GM21528 (cell line): ENCODE results near the gene DIP2B.

Source experiments
- ATAC-seq: cut with Tn5 transposase; IDR thresholded peaks from one replicate; pipeline ENCODE4 v1.9.1; 2021; ENCODE audit warnings: mild to moderate bottlenecking, moderate library complexity; ENCODE audit not compliant: unreplicated experiment, low FRiP score

DIP2B gene

DNA sequence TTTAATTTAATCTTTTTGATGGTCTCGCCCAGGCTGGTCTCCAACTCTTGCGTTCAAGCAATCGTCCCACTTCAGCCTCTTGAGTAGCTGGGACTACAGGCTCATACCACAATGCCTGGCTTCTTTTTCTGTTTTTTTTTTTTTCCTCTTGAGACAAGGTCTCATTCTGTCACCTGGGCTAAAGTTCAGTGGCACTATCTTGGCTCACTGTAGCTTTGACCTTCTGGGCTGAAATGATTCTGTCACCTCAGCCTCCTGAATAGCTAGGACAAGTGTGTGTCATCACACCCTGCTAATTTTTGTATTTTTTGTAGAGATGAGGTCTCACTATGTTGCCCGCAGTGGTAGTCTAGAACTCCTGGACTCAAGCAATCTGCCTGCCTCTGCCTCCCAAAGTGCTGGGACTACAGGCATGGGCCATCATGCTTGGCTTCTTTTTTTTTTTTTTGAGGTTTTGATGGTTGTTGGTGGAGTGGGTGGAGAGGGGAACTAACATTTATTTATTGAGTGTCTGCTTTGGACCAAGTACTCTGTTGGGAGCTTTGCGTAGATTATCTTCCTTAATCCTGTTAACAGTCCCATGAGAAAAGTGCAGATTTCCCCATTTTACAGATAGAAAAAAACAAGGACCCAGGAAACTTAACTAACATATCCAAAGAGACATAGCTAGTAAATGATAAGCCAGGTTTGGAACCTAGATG is 102.0 kb downstream of the DIP2B start:
- no peak for ATAC-seq

DNA sequence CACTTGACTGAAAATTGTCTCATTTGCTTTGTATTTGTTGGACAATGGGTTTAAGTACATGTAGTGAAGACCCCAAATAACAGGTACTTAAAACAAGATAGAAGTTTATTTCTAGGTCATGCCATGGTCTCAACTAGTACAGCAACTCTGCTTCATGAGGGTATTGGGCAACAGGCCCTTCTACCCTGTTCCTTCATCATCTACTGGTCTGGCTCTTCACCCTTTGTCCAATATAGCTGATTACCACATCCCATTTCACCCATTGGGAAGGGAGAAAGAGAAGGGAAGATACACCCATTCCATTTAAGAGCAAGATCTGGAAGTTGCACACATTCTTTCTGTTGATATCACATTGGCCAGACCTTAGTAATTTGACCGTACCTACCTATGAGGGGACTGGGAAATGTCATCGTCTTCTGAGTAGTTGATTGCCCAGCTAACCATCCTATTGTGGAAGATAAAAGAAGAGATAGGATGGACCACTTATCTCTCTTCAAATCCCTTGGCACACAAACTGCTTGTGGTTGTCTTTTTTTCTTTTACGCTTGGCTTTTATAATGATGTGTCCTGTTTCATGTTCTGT is 104.6 kb downstream of the DIP2B start:
- ATAC-seq = no peak

DNA sequence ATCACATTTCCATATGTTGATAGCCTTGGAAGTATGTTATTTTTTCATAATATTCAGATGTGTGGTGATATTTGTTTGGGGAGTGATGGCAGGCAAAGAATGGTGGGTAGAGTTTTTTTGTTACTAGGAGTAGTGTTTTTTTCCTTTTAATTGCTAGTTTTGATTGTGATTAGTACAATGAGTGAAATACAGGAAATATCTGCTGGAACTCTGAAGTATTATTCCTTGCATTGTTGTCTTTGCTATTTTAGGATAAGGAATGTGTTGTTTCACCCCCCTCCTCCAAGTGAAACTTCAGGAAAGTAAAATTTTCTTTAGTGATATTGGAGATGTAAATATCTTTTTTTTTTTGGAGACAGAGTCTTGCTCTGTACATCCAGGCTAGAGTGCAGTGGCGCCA is 105.4 kb downstream of the DIP2B start:
- ATAC-seq = no peak

DNA sequence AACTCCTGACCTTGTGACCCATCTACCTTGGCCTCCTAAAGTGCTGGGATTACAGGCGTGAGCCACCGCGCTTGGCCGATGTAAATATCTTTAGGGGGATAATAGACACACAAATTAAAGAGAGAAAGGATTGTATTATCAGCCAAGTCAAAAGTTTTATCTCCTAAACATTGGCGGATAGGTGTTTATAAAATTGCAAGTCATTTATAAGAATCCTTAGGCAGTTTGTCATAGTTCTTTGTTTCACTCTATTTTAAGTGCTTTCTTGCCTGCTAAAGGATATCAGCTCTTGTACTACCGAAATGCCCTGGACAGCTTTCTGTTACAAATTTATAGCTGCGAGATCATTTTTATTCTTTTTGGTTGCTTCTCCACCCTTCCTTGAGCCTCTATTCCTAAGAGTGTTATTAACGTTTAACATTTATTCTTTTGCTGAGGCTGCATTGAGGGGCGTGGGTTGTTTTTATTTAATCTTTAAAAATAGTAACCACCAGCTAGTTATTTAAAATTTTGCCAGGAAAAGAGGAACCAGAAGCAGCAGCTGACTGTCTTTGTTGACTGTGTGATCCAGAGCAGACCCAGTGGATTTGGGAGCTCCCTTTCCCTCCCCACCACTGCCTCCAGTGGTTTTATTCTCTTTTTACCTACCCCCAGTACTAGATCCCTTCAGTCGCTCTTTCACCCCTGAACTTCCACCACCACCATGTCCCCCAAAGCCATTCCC is 106.4 kb downstream of the DIP2B start:
- no peak for ATAC-seq

DNA sequence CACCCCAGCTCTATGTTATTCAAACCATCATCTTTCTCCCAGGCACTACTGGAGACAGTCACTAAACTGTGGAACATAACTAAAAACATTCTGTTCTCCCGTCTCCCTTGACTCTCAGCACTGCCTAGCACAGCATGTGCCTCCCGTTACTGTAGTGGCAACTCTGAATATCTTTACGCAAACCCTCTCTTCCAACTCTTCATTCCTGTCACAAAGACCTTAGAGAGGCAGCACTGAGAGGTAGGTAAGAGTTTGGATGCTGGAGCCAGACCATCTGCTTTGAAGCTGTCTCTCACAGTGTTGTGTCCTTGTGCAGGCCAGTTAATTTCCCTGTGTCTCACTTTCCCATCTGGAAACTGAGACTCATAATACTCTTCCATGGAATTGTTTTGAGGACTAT is 108.1 kb downstream of the DIP2B start:
- no peak for ATAC-seq

DNA sequence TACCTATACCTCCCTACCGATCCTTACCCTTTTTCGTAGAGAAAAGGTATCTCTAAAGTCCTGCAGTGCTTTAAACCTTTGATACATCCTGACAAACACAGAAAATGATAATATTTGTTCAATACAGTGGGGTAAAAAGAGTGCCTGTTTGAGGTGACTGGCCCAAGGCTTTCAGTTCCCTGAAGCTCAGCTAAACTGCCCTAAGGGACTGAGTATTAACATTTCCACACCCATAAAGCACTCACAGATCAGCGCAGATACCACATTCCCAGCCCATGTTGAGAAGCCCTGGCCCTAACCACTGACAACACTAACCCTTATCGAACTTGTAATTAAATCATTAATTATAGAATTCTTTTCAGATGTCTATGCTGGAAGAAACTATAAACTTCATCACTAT is 108.7 kb downstream of the DIP2B start:
- ATAC-seq = no peak

DNA sequence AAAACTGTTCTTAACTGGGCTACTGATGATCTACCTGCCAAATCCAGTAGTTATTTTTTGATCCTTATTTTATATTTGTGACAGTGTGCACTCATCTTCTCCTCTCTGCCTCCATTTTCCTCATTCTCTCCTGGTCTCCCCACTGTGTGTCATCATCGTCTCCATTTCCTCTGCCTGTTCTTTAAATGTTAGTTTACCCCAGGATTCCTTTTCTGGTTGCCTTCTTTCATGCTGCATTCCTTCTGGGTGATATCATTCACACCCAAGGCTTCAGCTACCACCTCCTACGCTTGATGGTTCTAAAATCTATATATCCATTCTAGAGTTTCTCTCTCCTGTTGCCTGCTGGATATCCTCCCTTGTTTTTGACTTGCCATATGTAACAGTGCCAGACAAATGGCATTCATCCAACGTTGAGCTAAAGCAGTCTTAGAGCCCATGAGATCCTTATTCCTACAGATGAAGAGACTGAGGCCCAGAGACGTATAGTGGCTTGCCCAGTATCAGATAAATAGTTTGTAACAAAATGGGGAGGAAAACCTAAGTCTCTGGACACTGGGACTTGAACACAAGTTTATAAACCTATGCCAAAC is 109.5 kb downstream of the DIP2B start:
- no peak for ATAC-seq

DNA sequence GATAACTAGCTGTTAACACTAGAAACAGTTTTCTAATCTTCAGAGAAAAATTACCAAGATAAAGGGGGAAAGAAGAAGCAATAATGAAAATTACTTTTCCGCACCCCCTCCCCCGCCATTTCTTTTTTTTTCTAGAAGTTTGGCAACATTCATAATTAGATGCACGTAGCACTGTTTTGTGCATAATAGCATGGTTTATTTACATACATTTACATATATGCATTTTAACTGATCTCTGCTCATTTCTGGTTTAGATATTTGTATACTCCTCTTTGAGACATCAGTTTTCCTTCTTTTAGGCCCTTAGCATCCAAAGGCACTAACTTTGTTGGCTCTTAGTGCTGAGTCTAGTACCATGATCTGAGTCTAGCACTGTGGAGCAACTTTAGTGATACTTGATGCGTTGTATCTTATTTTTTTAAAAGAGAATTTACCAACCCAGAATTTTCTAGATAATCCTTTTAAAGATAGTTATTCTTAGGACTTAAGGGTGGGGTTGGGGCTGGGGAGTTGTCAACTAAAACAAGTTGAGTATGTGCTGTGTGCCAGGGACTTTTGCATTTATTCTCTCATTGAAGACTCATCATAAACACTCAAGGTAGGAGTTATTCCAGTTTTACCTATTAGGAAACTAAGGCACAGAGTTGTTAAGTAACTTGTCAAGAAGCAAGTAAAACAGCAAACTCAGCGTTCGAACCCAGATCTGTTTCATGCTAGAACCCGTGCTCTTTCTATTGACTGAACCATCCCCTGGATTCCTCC is 110.5 kb downstream of the DIP2B start:
- no peak for ATAC-seq

DNA sequence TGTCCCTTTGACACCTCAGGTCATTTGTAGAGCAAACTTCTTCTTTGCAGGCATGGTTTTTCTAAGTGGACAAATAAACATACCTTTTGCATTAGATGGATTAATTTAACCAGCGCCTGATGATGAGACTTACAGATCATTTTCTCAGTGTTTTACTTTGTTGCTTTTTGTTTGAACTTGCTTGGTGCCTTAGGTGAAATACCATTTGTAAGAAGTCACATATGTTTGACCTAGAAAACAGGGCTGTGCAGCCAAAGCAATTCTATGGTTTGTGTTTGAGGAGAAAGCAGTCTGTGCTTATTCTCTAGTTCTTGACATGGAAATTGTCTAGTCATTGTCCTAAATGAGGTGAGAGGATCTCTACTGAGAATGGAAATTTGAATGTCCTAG is 111.1 kb downstream of the DIP2B start:
- no peak for ATAC-seq

DNA sequence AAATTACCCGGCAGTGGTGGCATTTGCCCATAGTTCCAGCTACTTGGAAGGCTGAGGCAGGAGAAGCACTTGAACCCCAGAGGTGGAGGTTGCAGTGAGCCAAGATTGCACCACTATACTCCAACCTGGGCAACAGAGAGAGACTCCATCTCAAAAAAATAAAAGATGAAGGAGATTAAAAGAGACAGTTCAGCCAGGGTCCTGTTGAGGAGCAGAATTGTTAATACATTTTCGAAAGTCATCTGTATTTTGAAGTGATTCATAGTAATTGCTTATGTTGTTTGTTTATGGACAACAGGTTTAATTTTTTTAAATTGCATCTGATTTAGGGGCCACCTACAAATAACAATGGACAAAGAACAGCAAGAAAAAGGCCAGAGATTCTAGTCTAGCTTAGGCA is 112.9 kb downstream of the DIP2B start:
- no peak for ATAC-seq

DNA sequence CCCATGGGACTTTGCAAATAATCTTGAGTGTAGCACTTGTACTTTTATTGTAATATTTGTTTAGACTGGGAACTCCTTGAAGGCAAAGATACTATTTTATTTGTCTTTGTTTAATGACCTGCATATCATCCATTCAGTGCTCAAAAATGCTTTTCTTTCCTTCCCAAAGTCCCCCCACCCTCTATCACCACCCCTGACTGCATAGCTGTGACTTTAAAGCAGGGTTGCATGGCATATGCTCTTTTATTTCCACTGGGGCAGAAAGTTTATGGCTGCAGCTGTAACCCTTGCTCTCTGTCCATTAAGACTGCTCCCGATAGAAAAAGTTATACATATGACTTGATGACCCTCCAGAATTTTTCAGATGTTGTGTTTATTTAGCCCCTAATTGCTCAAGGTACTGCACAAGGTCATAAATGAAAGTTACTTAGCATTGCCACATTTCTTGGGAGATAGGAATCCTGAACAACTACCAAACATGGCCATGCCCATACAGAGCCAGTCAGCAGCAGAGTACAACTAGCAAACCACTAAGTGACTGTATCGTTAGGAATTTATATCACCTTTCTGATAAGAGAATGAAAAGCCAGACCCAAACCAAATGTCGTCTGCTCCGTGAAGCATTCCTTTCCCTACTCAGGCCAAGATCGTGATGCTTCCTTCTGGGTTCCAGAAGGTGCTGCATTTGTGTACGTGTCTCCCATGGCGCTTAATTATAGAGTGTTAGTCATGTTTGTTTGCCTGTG is 114.3 kb downstream of the DIP2B start:
- ATAC-seq = no peak

DNA sequence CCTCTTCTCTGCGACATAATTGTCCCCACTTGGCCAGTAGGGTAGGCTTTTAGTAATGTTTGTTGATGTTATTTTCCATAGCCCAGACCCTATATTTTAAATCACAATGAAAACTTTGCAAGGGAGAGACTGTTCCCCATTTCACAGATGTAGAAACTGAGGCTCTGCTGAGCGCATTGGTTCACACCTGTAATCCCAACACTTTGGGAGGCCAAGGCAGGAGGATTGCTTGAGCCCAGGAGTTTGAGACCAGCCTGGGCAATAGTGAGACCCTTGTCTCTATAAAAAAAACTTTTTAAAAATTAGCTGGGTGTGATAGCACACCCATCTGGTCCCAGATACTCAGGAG is 114.8 kb downstream of the DIP2B start:
- ATAC-seq = no peak

DNA sequence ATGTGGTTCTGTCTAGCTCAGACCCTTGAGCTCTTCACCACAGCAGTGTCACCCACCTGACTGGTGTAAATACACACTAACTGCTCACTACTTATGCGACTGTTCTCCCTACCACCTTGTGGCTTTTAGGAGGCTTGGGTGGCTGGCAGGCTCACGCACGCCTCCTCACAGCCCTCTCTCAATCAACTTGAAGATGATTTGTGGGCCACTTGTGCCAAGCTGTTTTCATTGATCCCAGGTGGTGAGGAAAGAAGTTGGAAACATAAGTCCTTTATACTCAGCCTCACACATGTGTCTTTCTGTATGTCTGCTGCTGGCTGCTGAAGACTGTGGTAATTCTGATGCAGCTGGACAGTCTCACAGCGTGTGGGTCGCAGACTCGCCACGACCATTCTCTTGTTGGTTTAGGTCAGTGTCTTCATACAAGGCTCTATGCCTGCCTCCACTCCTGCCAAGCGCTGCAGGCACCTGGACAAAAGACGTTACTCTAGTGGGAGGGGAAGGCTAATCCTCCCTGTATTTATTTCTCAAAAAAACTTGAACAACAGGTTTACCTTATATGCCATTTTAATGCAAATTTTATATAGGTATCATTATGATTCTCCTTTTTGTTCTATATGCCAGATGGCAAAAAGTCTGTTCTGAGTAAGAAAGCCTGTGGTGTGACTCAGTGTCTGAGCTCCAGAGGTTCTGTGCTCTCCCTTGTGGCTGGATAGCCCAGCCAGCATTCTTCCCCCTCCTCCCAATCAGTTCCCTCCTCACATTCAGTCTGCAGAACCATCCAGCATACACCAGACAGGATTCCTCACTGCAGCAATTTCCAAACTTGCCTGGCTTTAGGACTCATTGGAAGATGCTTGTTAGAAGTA is 115.6 kb downstream of the DIP2B start:
- ATAC-seq = no peak

DNA sequence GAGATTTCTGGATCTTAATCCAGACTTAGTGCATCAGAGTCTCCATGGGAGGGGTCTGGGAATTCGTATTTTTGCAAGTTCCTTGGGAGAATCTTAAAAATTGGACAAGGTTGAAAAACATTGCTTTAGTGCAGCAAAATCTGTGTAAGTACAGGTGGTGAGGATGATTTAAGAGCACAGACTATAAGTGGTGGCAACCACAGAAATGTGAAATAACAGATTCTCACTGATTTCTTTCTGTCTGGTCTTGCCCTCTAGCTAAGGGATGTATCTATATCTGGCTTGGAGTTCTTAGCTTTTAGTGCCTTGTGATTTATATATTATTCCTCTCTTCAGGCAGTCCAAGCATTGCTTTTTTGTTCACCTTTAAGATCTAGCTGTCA is 116.2 kb downstream of the DIP2B start:
- ATAC-seq = no peak

DNA sequence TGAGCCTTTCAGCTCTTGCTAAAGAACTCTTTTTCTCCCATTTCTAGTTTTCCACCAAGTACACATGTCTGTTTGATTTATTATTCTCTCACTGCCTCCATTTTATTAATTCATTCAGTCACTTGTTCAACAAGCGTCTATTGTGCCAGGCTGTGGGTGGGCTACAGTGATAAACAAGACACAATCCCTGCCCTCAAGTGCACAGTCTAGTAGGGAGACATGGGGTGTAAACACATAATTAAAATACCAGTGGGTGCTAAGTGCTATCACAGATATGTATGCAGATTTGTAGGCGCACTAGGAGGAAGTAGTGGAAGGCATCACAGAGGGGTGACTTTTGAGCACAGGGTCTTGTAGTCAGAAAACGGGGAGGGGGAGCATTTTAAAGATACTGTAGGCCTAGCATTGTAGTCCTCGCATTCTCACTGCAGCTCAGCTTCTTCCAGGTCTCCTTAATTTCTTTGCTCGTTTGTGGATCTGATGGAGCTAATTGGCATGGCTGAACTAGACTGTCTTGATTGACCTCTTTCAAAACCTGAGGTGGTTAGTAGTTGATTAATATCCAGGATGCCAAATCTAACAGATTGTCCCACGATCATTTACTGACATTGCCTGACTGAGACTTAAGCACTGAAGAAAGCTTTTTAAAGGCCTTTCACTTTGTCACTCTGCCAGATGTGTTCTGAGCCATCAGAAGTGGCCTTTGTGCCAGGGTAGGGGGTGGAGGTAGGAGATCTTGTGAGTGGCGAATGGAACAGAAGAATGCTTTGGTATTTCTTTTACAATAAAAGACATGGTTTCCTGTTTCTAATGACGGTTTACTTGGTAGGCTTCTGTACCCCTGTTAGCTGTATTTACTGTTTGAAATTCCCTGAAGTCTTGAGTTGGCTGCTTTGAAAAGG is 116.9 kb downstream of the DIP2B start:
- no peak for ATAC-seq

DNA sequence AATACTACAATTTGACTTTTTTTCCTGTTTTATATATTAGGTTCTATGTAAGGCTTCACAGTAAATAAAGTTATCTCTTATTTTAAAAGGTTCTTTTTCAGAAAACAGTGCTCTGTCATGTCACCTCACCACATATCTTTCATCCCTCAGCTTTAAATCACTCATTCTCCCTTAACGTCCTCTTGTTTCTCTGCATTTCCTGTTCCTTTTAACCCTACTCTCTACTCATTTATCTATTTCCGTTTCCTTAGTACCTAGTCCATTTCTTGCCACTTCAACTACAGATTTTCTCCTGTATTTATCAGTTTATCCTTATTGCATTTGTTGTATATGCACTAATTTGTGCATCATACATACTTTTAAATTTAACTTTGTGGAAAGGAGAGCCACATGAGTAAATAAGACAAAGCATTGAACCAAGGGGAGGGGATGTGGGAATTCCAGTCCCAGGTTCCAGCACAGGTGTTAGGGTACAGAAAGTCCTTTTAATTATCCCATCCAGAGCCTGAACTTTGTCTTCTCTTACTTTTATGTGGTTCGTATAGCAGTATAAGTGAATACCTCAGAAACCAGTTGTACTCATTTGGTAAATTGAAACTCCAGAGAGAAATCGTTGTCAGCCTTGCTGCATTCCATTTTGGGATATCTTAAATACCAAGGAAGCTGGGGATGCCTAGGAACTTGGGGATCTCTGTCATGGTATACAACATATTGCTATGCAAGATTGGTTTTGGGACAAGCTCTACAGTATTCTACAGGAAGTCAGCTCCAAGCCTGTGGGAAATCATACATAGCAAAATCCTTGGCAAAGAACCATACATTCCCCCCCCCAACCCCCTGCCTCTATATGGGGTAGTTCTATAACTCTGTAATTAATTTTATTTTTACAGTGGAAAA is 120.5 kb downstream of the DIP2B start:
- no peak for ATAC-seq

DNA sequence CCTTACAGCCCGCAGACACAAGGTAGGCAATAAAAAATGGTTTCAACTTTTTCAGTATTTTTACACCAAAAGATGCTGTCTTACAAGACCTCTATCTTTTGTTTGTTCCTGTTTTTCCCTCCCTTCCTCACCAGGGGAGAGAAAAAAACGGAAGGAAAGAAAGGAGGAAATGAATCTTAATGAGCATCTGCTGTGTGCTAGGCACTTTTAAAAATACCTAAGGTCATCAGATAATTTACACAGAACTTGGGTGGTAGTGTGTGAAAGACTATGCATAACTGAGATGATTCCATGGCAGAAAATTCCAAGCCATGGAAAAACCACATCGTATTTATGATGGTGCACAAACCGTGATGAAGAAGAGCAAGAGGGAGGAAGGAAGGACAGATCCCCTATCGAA is 121.2 kb downstream of the DIP2B start:
- no peak for ATAC-seq
